IPS-NIHi11 (cell line): ENCODE results near the gene NLGN2.

Source experiments
- DNase-seq: peaks from one replicate; pipeline ENCODE4 v3.0.0; 2012; ENCODE audit warnings: mixed read lengths, low spot score

Gene NLGN2

DNA sequence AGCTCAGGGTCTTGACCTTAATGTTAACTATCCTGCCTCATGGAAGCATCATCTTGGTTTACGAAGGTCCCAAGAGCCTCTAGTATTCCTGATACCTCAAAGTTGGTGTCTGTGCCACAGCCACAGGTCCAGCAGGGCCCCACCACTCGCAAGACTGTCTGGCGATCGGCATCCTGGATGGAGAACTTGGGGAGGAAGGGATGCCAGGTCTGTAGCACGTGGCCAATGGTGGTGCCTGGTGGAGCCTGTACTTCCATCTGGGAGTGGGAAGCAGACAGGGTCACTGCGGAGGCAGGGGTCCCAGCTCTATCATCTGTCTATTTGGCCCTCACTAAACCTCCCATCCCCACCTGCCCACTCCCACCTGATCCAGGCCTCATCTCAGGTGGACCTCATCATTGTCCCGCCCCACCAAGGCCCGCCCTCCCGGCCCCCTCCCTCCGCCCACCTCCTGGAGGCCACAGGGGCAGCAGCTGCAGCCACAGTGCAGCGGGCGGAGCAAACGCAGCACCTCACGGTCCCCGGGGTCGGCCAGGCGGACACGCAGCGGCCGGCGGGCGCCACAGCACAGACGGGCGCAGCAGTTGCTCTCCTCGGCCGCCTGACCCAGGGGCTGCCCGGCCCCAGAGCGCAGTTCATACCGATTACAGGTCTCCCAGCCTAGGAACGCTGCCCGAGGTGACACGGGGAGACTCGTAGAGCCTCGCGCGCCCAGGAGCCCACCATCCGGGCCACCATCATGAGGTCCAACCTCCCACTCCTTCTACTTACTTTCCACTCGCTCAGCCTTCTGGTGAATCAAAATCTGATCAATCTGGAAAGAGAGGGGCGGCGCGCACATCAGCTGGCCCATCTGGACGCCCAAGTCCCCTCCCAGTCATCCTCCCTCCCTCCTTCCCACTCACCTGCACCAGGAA lies 14.7 kb upstream of the NLGN2 start:
- DNase-seq, result no peak

DNA sequence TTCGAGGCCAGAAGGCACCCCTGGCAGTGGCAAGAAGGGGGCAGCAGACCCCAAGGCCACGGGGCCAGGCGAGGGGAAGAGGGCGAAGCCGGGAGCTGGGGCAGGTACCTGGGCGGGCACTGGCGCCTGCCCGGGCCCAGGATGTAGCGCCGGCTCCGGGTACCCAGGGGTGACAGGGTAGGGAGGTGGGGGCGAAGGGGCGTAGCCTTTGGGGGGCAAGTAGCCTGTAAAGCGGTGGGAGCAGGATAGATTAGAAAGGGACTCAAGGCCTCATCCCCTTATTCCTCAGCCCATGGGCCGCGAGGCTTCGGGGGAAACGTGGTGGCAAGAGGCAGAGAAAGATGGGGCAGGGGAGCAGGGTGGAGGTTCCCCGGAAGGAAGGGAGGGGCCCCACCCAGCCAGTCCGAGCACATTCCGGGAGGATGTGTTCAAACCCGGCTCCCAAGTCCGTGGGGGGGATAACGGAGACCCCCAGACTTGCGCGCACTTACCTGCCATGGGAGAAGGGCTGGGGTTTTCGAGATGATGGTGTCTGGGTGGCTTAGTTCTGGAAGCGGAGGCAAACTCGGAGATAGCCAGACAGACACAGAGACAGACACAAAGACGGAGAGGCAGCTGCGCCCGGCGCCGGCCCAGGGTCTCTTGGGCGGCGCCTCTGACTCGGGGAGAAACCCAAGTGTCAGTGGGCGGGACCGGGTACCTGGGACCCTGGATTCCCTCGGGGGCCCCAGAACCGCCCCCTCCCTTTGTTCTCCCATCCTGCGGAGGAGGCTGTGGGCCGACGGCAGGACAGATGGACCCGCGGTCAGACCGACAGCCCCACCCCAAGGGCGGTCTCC lies 13.8 kb upstream of the NLGN2 start:
- DNase-seq, result peak; percentile 86

DNA sequence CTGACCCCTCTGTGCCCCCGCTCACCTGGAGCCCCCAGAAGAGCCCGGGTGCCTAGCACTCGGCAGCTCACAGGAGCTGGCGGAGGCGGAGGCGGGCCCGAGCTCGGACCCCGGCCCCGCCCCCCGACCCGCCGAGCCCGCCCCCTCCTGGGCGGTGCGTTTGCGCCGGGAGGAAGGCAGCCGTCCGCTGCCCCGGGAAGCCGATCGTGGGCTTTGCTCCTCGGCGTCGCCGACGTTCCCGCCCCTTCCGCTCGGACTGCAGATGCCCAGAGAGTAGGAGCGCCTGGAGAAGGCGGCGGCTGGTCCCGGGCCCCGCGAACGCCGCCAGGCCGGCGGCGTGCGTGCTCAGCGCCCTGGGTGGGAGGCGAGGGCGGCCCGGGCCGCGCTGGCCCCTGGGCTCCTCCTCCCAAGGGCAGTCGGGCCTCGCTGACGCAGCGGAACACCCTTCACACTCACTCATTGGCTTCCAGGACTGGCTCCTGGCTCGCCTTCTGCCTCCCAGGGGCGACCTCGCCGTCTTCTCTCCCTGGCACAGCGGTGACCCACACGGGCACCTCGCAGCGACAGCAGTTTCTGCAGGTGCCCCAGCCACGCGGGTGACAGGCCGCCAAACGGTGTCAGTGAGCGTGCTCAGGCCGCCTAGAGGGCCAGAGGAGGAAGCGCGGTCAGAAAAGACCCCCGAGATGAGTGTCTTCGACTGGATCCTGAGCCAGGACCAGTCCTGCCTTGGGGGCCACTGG lies 13.0 kb upstream of the NLGN2 start, which contains the start of gene PLSCR3:
TSS of gene PLSCR3 (minus strand) at position 74 of the 740 bp plus-strand sequence. CDS start 415 bp downstream, outside the sequence.
- DNase-seq, result peak; percentile 97

- no peak for DNase-seq
These were observed 11.5 kb upstream of the NLGN2 start for GRCh38 chr17:7396147-7396546.

DNA sequence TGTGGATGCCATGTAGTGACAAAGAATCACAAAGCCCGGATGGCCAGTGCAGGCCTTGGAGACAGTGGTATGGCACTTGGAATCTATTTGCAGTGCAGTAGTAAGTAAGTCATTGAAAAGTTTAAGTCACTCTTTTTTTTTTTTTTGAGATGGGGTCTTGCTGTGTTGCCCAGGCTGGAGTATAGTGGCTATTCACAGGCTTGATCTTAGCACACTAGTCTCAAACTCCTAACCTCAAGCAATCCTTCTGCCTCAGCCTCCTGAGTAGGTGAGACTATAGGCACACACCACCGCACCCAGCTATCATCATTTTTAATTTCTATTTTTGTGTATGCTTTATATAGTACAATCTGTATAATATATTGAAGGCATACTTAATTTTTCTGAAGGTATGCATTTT lies 9.0 kb upstream of the NLGN2 start:
- DNase-seq, result no peak

- no peak for DNase-seq
These were observed 4.5 kb upstream of the NLGN2 start for GRCh38 chr17:7403043-7403726.

DNA sequence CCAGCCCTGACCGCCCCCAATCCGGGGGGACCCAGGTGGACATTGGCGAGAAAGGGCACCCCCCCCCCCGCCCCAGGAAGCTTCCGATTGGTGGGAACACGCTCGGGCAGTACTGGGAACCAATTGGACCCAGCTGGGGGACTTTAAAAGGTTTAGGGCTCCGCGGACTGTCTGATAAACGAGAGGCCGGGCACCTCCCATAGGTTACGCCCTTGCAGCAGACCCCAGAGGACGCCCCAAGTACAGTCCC lies 4.0 kb upstream of the NLGN2 start:
- DNase-seq, result peak; percentile 80

DNA sequence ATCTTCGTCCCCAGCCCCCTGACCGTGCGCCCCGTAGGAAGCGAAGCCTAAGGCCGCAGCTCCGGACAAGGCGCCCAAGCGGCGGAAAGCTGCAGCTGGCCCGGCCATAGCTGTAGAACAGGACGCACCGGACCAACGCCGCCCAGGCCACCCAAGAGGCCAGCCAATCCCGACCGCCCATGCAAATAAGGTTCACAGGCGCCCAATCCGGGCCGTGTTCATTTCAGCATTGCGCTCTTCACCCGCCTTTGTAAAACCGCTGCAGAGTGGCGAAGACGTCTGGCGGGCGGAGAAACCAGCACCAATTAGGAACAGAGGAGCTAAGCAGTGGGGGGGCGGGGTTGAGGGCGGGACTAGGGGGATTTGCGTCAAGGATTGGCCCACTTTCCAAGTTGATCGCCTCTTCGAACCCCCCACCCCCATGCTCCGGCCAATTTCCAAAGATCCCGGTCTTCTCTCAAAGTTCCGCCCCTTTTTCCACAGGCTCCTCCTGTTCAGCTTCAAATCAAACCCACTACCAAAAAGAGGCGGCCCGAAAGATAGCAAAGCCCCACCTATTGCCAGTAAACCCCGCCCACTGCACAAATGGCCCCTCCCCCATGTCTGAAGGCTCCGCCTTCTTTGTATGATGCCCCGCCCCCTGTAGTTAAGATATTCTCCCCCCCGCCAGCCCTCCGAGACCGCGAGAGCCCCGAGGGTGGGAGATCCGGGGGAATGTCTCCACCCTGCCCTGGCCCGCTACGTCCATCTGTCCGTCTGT lies 3.5 kb upstream of the NLGN2 start, which contains the start of gene TMEM256:
TSS of gene TMEM256 (minus strand) at position 121 of the 760 bp plus-strand sequence. CDS start at position 108, 13 bp downstream.
- peak; percentile 88 for DNase-seq

DNA sequence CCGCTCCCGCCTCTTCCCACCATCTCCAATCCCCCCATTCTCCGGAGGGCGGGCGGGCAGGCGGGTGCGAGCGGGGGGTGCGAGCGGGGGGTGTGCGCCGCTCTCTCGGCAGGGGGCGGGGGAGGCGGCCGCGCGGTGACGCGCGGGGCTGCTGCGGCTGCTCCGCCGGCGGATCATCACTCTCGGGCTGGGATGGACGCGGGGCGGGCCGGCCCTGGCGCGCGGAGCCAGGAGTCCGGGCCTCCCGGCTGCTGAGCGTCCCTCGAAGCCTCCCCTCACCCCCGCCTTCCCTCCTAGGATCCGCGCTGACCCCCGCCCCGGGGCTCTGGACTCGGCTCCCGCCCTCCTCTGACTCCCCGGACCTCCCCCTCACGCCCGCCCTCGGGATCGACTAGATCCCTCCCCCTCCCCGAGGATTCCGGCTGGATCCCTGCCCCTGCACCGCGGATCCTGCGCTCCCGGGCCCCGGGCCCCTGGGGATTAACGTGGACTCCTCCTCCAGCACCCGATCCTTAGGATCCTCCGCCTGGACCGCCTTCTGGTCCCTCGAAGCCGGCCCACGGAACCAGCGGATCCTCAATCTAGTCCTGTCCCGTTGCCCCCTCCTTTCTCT lies 2.8 kb upstream of the NLGN2 start:
- peak; percentile 75 for DNase-seq

GRCh38 chr17:7405350-7406234 lies 2.1 kb upstream of the NLGN2 start:
- DNase-seq, result peak; percentile 60

- DNase-seq, result no peak
These were observed 1.3 kb upstream of the NLGN2 start for GRCh38 chr17:7406235-7406825.

DNA sequence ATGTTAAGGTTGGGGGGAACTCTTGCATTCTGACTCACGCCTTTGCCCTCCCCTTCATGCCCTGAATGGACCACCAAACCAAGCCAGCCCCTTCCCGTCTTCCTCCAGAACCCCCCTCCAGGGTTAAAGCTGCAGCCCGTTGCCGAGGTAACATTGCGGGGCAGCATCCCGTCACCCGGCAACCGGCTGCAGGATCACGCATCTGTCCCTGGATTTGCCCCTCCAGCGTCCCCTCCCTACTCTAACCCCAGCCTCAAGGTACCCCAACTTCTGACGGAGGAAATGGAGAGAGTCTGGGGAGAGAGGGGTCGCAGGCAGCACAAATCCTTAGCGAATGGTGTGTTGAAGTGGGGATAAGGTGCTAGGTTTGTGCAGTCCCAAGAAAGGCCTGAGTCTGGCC lies 563 bp upstream of the NLGN2 start:
- DNase-seq, result no peak

DNA sequence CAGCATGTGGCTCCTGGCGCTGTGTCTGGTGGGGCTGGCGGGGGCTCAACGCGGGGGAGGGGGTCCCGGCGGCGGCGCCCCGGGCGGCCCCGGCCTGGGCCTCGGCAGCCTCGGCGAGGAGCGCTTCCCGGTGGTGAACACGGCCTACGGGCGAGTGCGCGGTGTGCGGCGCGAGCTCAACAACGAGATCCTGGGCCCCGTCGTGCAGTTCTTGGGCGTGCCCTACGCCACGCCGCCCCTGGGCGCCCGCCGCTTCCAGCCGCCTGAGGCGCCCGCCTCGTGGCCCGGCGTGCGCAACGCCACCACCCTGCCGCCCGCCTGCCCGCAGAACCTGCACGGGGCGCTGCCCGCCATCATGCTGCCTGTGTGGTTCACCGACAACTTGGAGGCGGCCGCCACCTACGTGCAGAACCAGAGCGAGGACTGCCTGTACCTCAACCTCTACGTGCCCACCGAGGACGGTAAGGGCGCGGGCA lies 645 bp downstream of the NLGN2 start:
- DNase-seq, result no peak

GRCh38 chr17:7408863-7409262 lies 1.2 kb downstream of the NLGN2 start:
- no peak for DNase-seq

DNA sequence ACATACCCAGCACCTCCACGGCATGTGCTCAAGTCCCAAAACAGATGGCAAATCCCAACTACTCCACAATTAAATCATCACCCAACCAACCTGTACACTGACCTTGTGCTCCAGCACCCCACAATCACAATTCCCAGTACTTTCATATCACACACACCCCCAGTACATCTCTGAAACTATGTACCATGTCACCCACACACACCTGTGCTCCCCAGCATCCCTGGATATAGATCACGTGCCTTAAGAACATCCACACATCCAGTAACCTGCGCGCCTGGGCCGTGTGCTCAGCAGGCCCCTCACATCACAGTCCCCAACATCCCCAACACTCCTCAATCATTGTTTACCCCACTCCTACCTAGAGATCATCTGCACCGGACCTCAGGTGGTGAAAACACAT lies 2.1 kb downstream of the NLGN2 start:
- DNase-seq, result no peak

DNA sequence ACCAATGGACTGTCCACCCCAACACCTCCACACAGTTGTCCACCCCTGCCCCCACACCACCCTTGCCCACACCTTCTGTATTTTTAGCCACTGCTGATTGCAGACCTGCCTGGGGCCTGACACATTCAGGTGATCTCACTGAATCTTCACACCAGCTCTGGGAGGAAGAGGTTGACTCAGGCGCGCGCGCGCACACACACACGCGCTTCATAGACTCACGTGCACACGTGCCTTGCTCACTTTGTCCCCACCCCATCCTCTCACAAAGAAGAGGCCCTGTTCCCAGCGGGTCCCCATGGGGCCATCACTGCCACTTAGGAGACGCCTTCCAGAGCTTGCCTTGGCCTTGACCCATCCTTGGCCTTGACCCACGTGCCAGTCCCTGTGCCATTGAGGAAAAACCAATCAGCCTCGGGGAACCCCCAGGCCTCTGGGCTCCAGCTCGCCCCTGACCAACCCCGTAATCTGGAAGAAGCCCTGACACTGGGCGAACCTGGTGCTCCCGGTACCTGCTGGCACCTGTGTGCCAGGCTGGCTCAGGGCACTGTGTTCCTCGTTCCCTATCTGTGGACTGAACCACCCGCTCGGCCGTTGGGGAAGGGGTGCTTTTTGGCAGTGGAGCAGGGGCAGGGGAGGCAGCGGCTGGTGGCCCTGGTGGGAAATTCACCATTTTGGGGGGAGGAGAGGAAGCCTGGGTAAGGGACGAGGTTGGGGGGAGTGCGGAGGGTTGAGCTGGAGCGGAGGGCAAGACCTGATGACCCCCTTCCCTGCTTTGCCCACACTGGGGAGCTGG lies 3.2 kb downstream of the NLGN2 start:
- DNase-seq, result no peak

GRCh38 chr17:7411427-7411750 lies 3.7 kb downstream of the NLGN2 start:
- DNase-seq, result no peak

GRCh38 chr17:7413346-7413985 lies 5.8 kb downstream of the NLGN2 start:
- no peak for DNase-seq
